Fibroblast of lung (primary cell): ENCODE data around the gene SNAPIN. TPM values are rescaled to one million over a fixed set of nuclear protein-coding genes. Genes with fewer than 3 reads are reported as not detected.

Experiments
- DNase-seq, 2 donors: peaks; one replicate each; pipeline versions ENCODE4 v3.0.0 to v3.0.0-alpha.2; 2010; ENCODE audit warnings: low read depth in 2 of 2
- H2AFZ ChIP-seq: 2 replicates; pipeline ENCODE4 v1.5.1; 2012; ENCODE audit warnings: low read length, control low read depth, inconsistent platforms
- H3K27ac ChIP-seq: 2 replicates; pipeline ENCODE4 v1.5.1; 2011; ENCODE audit warnings: low read length, control low read depth; ENCODE audit not compliant: insufficient read depth
- H3K27me3 ChIP-seq: 2 replicates; pipeline ENCODE4 v1.5.1; 2011; ENCODE audit warnings: mild to moderate bottlenecking, low read length; ENCODE audit not compliant: control insufficient read depth, insufficient read depth
- H3K36me3 ChIP-seq: 2 replicates; pipeline ENCODE4 v1.5.1; 2011; ENCODE audit warnings: low read length; ENCODE audit not compliant: control insufficient read depth, insufficient read depth
- H3K4me1 ChIP-seq: 2 replicates; pipeline ENCODE4 v1.5.1; 2011; ENCODE audit warnings: low read length; ENCODE audit not compliant: control insufficient read depth, insufficient read depth; ENCODE audit errors: extremely low read depth
- H3K4me2 ChIP-seq: 2 replicates; pipeline ENCODE4 v1.5.1; 2011; ENCODE audit warnings: low read length, control low read depth; ENCODE audit not compliant: insufficient read depth; ENCODE audit errors: extremely low read depth
- H3K4me3 ChIP-seq, 4 experiments: fragments of 200-600 bp in 1 of 4; sonication (generic) in 1 of 4; replicated peaks in 1 of 4; 2 replicates each; pipeline ENCODE4 v1.5.1; 2011 to 2016; ENCODE audit warnings: low read length in 4 of 4, low read depth in 3 of 4, mild to moderate bottlenecking in 3 of 4, control low read depth in 2 of 4, inconsistent platforms in 1 of 4, mixed read lengths in 1 of 4; ENCODE audit not compliant: insufficient read depth in 1 of 4; ENCODE audit errors: control extremely low read depth in 1 of 4
- H3K79me2 ChIP-seq: 2 replicates; pipeline ENCODE4 v1.5.1; 2012; ENCODE audit warnings: mild to moderate bottlenecking, low read length, inconsistent platforms; ENCODE audit not compliant: control insufficient read depth, insufficient read depth
- H3K9ac ChIP-seq: 2 replicates; pipeline ENCODE4 v1.5.1; 2011; ENCODE audit warnings: mild to moderate bottlenecking, low read length, control low read depth; ENCODE audit not compliant: insufficient read depth
- H3K9me3 ChIP-seq: 2 replicates; pipeline ENCODE4 v1.5.1; 2012; ENCODE audit warnings: low read depth, low read length; ENCODE audit not compliant: control insufficient read depth, insufficient read depth
- H4K20me1 ChIP-seq: 2 replicates; pipeline ENCODE4 v1.5.1; 2011; ENCODE audit warnings: low read length; ENCODE audit not compliant: control insufficient read depth, insufficient read depth; ENCODE audit errors: extremely low read depth
- CTCF ChIP-seq, 2 donors: IDR thresholded peaks in 1 of 2; conservative IDR thresholded peaks in 1 of 2; 1 replicate in 1 of 2; 2 replicates in 1 of 2; pipeline ENCODE4 v1.5.1; 2011 to 2012; ENCODE audit warnings: low read length in 2 of 2, control low read depth in 1 of 2, inconsistent platforms in 1 of 2, low read depth in 1 of 2, mild to moderate bottlenecking in 1 of 2
- EZH2 ChIP-seq: IDR thresholded peaks from 2 replicates; pipeline ENCODE4 v1.5.1; 2012; ENCODE audit warnings: low read length, control low read depth, mild to moderate bottlenecking; ENCODE audit errors: missing control alignments
- polyA plus RNA-seq, 2 donors: library from polyadenylated mRNA; depleted of rRNA in 1 of 2; stranded (reverse) in 1 of 2; unstranded in 1 of 2; fragments of >200 nt; gene quantifications; 2 replicates each; pipeline ENCODE4 v1.2.1, GENCODE V29; 2011 to 2012; ENCODE audit warnings: missing spikeins in 1 of 2
- total RNA-seq: library from RNA; depleted of rRNA; stranded (reverse); fragments of >200 nt; gene quantifications from 2 replicates; pipeline ENCODE4 v1.2.1, GENCODE V29; 2014

SNAPIN gene
- total and polyA plus RNA-seq, 2 donors (not counting 1 experiment from before 2014, with no cell fraction given) = 56.8 to 76.5 TPM

- Histone ChIP-seq H3K27ac (no peak overlapping the region), H3K36me3 (no peaks in the 10 kb centered on the region), H3K4me3 (no peak overlapping the region), H2AFZ (no peak overlapping the region), H3K4me1 (peaks cover 3% of the 10 kb centered on the region), H3K9me3 (no peaks in the 10 kb centered on the region), H3K27me3 (no peaks in the 10 kb centered on the region), H4K20me1 (no peaks in the 10 kb centered on the region), H3K79me2 (no peaks in the 10 kb centered on the region), H3K4me2 (no peak overlapping the region), H3K9ac (no peak overlapping the region)
- TF ChIP-seq CTCF (conservative IDR thresholded peaks at IDR 0.05 in 1 of 2, IDR thresholded peaks at IDR 0.05 in 1 of 2; ENCODE audit: low read depth in 1 of 2, low read length in 2 of 2) (no peak), EZH2 (no peak)
- DNase-seq = no peak
Measured at GRCh38 chr1:153651771-153652170, 6.7 kb upstream of the SNAPIN start.

- H3K4me1 ChIP-seq = peaks cover 3% of the 10 kb centered on the region
- H3K36me3 ChIP-seq = no peaks in the 10 kb centered on the region
- H2AFZ ChIP-seq = peak overlapping the region; percentile 47
- no peaks in the 10 kb centered on the region for H4K20me1 ChIP-seq
- DNase-seq = peak; percentile 21 to 68
- peak overlapping the region; percentile 25 for H3K4me2 ChIP-seq
- no peak overlapping the region for H3K4me3 ChIP-seq
- no peak overlapping the region for H3K27ac ChIP-seq
- no peaks in the 10 kb centered on the region for H3K9me3 ChIP-seq
- TF ChIP-seq CTCF (conservative IDR thresholded peaks at IDR 0.05 in 1 of 2, IDR thresholded peaks at IDR 0.05 in 1 of 2; ENCODE audit: low read depth in 1 of 2, low read length in 2 of 2) (no peak), EZH2 (no peak)
- H3K9ac ChIP-seq = no peak overlapping the region
- no peaks in the 10 kb centered on the region for H3K79me2 ChIP-seq
- no peaks in the 10 kb centered on the region for H3K27me3 ChIP-seq
Measured at GRCh38 chr1:153652805-153653500, 5.5 kb upstream of the SNAPIN start.

- Histone ChIP-seq H4K20me1 (no peaks in the 10 kb centered on the region), H3K4me1 (peaks cover 3% of the 10 kb centered on the region), H3K4me2 (no peak overlapping the region), H3K4me3 (no peak overlapping the region), H3K27me3 (no peaks in the 10 kb centered on the region), H3K79me2 (peaks cover 12% of the 10 kb centered on the region), H3K36me3 (no peaks in the 10 kb centered on the region), H3K27ac (no peak overlapping the region), H2AFZ (no peak overlapping the region), H3K9me3 (no peaks in the 10 kb centered on the region), H3K9ac (no peak overlapping the region)
- TF ChIP-seq CTCF (conservative IDR thresholded peaks at IDR 0.05 in 1 of 2, IDR thresholded peaks at IDR 0.05 in 1 of 2; ENCODE audit: low read depth in 1 of 2, low read length in 2 of 2) (no peak), EZH2 (no peak)
- no peak for DNase-seq
Measured at GRCh38 chr1:153655333-153655732, 3.2 kb upstream of the SNAPIN start.
